SK-N-SH treated with all-trans-retinoic acid at 6 μM for 48 hours (cell line): ENCODE data around the gene EDNRB.

Experiments used
- ATAC-seq: fragments of 200-7000 bp; cut with Tn5 transposase; 3 replicates; pipeline ENCODE4 v1.9.1; 2020; ENCODE audit warnings: mild to moderate bottlenecking, moderate library complexity
- BACH2 ChIP-seq: fragments of 250-450 bp; sonication (Bioruptor Pico); IDR thresholded peaks from 2 replicates; pipeline ENCODE4 v1.9.0; 2021; ENCODE audit warnings: mild to moderate bottlenecking, borderline replicate concordance
- CREB5 ChIP-seq: fragments of 250-450 bp; sonication (Bioruptor Pico); IDR thresholded peaks from 2 replicates; pipeline ENCODE4 v1.5.1; 2020; ENCODE audit warnings: low read depth, mild to moderate bottlenecking, moderate library complexity
- CSDC2 ChIP-seq: fragments of 250-450 bp; sonication (Bioruptor Pico); IDR thresholded peaks from 2 replicates; pipeline ENCODE4 v1.5.0; 2020; ENCODE audit warnings: mild to moderate bottlenecking, moderate library complexity
- CSRNP3 ChIP-seq: fragments of 250-450 bp; sonication (Bioruptor Pico); IDR thresholded peaks from 2 replicates; pipeline ENCODE4 v1.5.1; 2021; ENCODE audit warnings: mild to moderate bottlenecking, moderate library complexity
- ISL1 ChIP-seq: fragments of 250-450 bp; sonication (Bioruptor Pico); IDR thresholded peaks from 2 replicates; pipeline ENCODE4 v2.1.2; 2022; ENCODE audit warnings: mild to moderate bottlenecking, moderate library complexity
- PATZ1 ChIP-seq: fragments of 250-450 bp; sonication (Bioruptor Pico); IDR thresholded peaks from 2 replicates; pipeline ENCODE4 v1.8.0; 2020; ENCODE audit warnings: mild to moderate bottlenecking, moderate library complexity, borderline replicate concordance
- POU6F1 ChIP-seq: fragments of 250-450 bp; sonication (Bioruptor Pico); IDR thresholded peaks from 2 replicates; pipeline ENCODE4 v1.8.0; 2021; ENCODE audit warnings: low read depth, mild to moderate bottlenecking, moderate library complexity, borderline replicate concordance
- PPARA ChIP-seq: fragments of 250-450 bp; sonication (Bioruptor Pico); IDR thresholded peaks from 2 replicates; pipeline ENCODE4 v1.5.0; 2020; ENCODE audit warnings: mild to moderate bottlenecking, borderline replicate concordance
- RARB ChIP-seq: fragments of 250-450 bp; sonication (Bioruptor Pico); IDR thresholded peaks from 2 replicates; pipeline ENCODE4 v1.8.0; 2021; ENCODE audit warnings: mild to moderate bottlenecking, moderate library complexity
- SNAI2 ChIP-seq: fragments of 250-450 bp; sonication (Bioruptor Pico); IDR thresholded peaks from 2 replicates; pipeline ENCODE4 v1.5.0; 2020; ENCODE audit warnings: mild to moderate bottlenecking, moderate library complexity
- TCF4 ChIP-seq: fragments of 250-450 bp; sonication (Bioruptor Pico); IDR thresholded peaks from 2 replicates; pipeline ENCODE4 v1.8.0; 2021; ENCODE audit warnings: mild to moderate bottlenecking, moderate library complexity, borderline replicate concordance
- TOX ChIP-seq: fragments of 250-450 bp; sonication (Bioruptor Pico); IDR thresholded peaks from 2 replicates; pipeline ENCODE4 v1.8.0; 2021; ENCODE audit warnings: mild to moderate bottlenecking, moderate library complexity, borderline replicate concordance
- TSHZ2 ChIP-seq: fragments of 250-450 bp; sonication (Bioruptor Pico); IDR thresholded peaks from 2 replicates; pipeline ENCODE4 v1.5.0; 2020; ENCODE audit warnings: mild to moderate bottlenecking, moderate library complexity
- ZC3H10 ChIP-seq: fragments of 250-450 bp; sonication (Bioruptor Pico); IDR thresholded peaks from 2 replicates; pipeline ENCODE4 v1.5.1; 2021; ENCODE audit warnings: mild to moderate bottlenecking, moderate library complexity
- ZFP3 ChIP-seq: fragments of 250-450 bp; sonication (Bioruptor Pico); IDR thresholded peaks from 2 replicates; pipeline ENCODE4 v1.5.0; 2020; ENCODE audit warnings: mild to moderate bottlenecking, moderate library complexity
- ZFP30 ChIP-seq: fragments of 450-650 bp; formaldehyde crosslinking; IDR thresholded peaks from 2 replicates; pipeline ENCODE4 v1.5.0; 2022; ENCODE audit warnings: mild to moderate bottlenecking, moderate library complexity
- ZNF565 ChIP-seq: fragments of 450-650 bp; formaldehyde crosslinking; conservative IDR thresholded peaks from 2 replicates; pipeline ENCODE4 v1.5.0; 2020; ENCODE audit warnings: low read depth, mild to moderate bottlenecking, moderate library complexity
- ZNF70 ChIP-seq: fragments of 450-650 bp; formaldehyde crosslinking; IDR thresholded peaks from 2 replicates; pipeline ENCODE4 v1.5.0; 2020; ENCODE audit warnings: mild to moderate bottlenecking, moderate library complexity
- ZNF8 ChIP-seq: fragments of 450-650 bp; formaldehyde crosslinking; IDR thresholded peaks from 2 replicates; pipeline ENCODE4 v1.5.0; 2020; ENCODE audit warnings: mild to moderate bottlenecking, moderate library complexity

EDNRB gene

GRCh38 chr13:77911751-77912150, 6.9 kb downstream of the EDNRB start:
- ATAC-seq: no peak
- no peak for TF ChIP-seq ZFP30 (CRISPR knock-in tag)
- no peak for TF ChIP-seq CREB5 (CRISPR knock-in tag)
- no peak for TF ChIP-seq ZFP3 (CRISPR knock-in tag)
- no peak for TF ChIP-seq SNAI2 (CRISPR knock-in tag)
- no peak for TF ChIP-seq TSHZ2 (CRISPR knock-in tag)
- no peak for TF ChIP-seq CSDC2 (CRISPR knock-in tag)
- no peak for TF ChIP-seq RARB
- TF ChIP-seq PATZ1 (CRISPR knock-in tag): no peak
- no peak for TF ChIP-seq POU6F1 (CRISPR knock-in tag)
- no peak for TF ChIP-seq ZNF565
- TF ChIP-seq ISL1: no peak
- no peak for TF ChIP-seq CSRNP3 (CRISPR knock-in tag)
- no peak for TF ChIP-seq ZC3H10 (CRISPR knock-in tag)
- TF ChIP-seq, all 23 proteins: peak for 0

- ATAC-seq: no peak
- no peak for TF ChIP-seq ZNF8
- no peak for TF ChIP-seq BACH2
- TF ChIP-seq RARB: no peak
- TF ChIP-seq CSRNP3 (CRISPR knock-in tag): no peak
- no peak for TF ChIP-seq POU6F1 (CRISPR knock-in tag)
- TF ChIP-seq ZFP3 (CRISPR knock-in tag): no peak
- no peak for TF ChIP-seq CSDC2 (CRISPR knock-in tag)
- TF ChIP-seq TOX (CRISPR knock-in tag): no peak
- no peak for TF ChIP-seq PATZ1 (CRISPR knock-in tag)
- TF ChIP-seq SNAI2 (CRISPR knock-in tag): no peak
- no peak for TF ChIP-seq TCF4 (CRISPR knock-in tag)
- no peak for TF ChIP-seq ZFP30 (CRISPR knock-in tag)
- TF ChIP-seq CREB5 (CRISPR knock-in tag): no peak
- TF ChIP-seq ZC3H10 (CRISPR knock-in tag): no peak
- no peak for TF ChIP-seq PPARA
- no peak for TF ChIP-seq ZNF70 (CRISPR knock-in tag)
- TF ChIP-seq TSHZ2 (CRISPR knock-in tag): no peak
Observed at GRCh38 chr13:77909827-77910226, 8.8 kb downstream of the EDNRB start.
